Caco-2 (cell line): ENCODE data around the gene ADK. TPM values are rescaled to one million over a fixed set of nuclear protein-coding genes. Genes with fewer than 3 reads are reported as not detected.

Experiments used
- BruUV-seq: library from RNA; stranded (reverse); fragments of 400-500 nt; replicated peaks from 2 replicates; lab custom pipeline; 2021; lab: Mats Ljungman, UMichigan
- CTCF ChIA-PET: fragments of 300-600 bp; sonication (Branson Sonifier 250); formaldehyde crosslinking; loops from one replicate; lab custom pipeline; 2022; ENCODE audit warnings: antibody characterized with exemption; lab: Charles Lee
- POLR2A ChIA-PET: fragments of 300-600 bp; sonication (Branson Sonifier 250); formaldehyde crosslinking; loops from one replicate; lab custom pipeline; 2022; ENCODE audit warnings: antibody characterized with exemption; lab: Charles Lee
- DNase-seq, 2 experiments: peaks; one replicate each; pipeline versions ENCODE4 v3.0.0 to v3.0.0-alpha.2; 2020 to 2022
- H3K27me3 ChIP-seq: replicated peaks from 2 replicates; pipeline ENCODE4 v1.6.0; 2011; ENCODE audit warnings: low read length; ENCODE audit not compliant: control insufficient read depth, insufficient read depth
- H3K36me3 ChIP-seq: 2 replicates; pipeline ENCODE4 v1.5.1; 2011; ENCODE audit warnings: low read length; ENCODE audit not compliant: control insufficient read depth, insufficient read depth
- H3K4me1 ChIP-seq: fragments of 250-450 bp; sonication (Bioruptor Pico); 2 replicates; pipeline ENCODE4 v1.5.1; 2020; ENCODE audit warnings: mild to moderate bottlenecking
- H3K4me3 ChIP-seq: 2 replicates; pipeline ENCODE4 v1.5.1; 2011; ENCODE audit warnings: low read depth, mild to moderate bottlenecking, control low read depth, low read length
- H3K9me3 ChIP-seq: fragments of 250-450 bp; sonication (Bioruptor Pico); 2 replicates; pipeline ENCODE4 v1.5.1; 2020; ENCODE audit warnings: mild to moderate bottlenecking, moderate library complexity
- H3K27ac Mint-ChIP-seq: one replicate; pipeline ENCODE4 v1.8.0; 2022; ENCODE audit warnings: mixed read lengths; ENCODE audit not compliant: unreplicated experiment
- H3K27me3 Mint-ChIP-seq: one replicate; pipeline ENCODE4 v1.8.0; 2022; ENCODE audit warnings: mixed read lengths; ENCODE audit not compliant: insufficient read depth, unreplicated experiment
- H3K36me3 Mint-ChIP-seq: one replicate; pipeline ENCODE4 v1.8.0; 2022; ENCODE audit warnings: mild to moderate bottlenecking, mixed read lengths; ENCODE audit not compliant: insufficient read depth, unreplicated experiment
- H3K4me1 Mint-ChIP-seq: one replicate; pipeline ENCODE4 v1.8.0; 2022; ENCODE audit warnings: low read depth, mixed read lengths; ENCODE audit not compliant: unreplicated experiment
- H3K4me3 Mint-ChIP-seq: one replicate; pipeline ENCODE4 v1.8.0; 2022; ENCODE audit warnings: mild to moderate bottlenecking, moderate library complexity, mixed read lengths; ENCODE audit not compliant: unreplicated experiment
- H3K9me3 Mint-ChIP-seq: one replicate; pipeline ENCODE4 v1.8.0; 2022; ENCODE audit warnings: mixed read lengths; ENCODE audit not compliant: unreplicated experiment
- intact Hi-C: fragments of 100-400 bp; cut with micrococcal nuclease; formaldehyde crosslinking; loops from one replicate; pipeline ENCODE4 v1.10.0; 2022; ENCODE audit not compliant: unreplicated experiment
- total RNA-seq: library from RNA; stranded (reverse); gene quantifications from 2 replicates; pipeline ENCODE4 v1.2.3, GENCODE V29; 2022
- TF ChIP-seq, protein P1 (sequence below), 2 experiments: fragments of 200-600 bp in 1 of 2; IDR thresholded peaks; 1 replicate in 1 of 2; 2 replicates in 1 of 2; pipeline versions ENCODE4 v1.5.1 to v1.8.0; 2011 to 2022; ENCODE audit warnings: antibody characterized with exemption in 1 of 2, control low read depth in 1 of 2, inconsistent platforms in 1 of 2, low read depth in 1 of 2, low read length in 1 of 2, mild to moderate bottlenecking in 1 of 2, moderate library complexity in 1 of 2; ENCODE audit not compliant: insufficient read depth in 1 of 2, severe bottlenecking in 1 of 2, unreplicated experiment in 1 of 2

Gene ADK
- total RNA-seq, 1 experiment from 2014 or later: 105 TPM

GRCh38 chr10:74623786-74624185, 472.8 kb downstream of the ADK start:
- H3K9me3 Mint-ChIP-seq: peaks cover 10% of the 10 kb centered on the region
- ChIA-PET CTCF (no interaction called here), POLR2A (no interaction called here)
- TF ChIP-seq, protein P1, sequence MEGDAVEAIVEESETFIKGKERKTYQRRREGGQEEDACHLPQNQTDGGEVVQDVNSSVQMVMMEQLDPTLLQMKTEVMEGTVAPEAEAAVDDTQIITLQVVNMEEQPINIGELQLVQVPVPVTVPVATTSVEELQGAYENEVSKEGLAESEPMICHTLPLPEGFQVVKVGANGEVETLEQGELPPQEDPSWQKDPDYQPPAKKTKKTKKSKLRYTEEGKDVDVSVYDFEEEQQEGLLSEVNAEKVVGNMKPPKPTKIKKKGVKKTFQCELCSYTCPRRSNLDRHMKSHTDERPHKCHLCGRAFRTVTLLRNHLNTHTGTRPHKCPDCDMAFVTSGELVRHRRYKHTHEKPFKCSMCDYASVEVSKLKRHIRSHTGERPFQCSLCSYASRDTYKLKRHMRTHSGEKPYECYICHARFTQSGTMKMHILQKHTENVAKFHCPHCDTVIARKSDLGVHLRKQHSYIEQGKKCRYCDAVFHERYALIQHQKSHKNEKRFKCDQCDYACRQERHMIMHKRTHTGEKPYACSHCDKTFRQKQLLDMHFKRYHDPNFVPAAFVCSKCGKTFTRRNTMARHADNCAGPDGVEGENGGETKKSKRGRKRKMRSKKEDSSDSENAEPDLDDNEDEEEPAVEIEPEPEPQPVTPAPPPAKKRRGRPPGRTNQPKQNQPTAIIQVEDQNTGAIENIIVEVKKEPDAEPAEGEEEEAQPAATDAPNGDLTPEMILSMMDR (IDR thresholded peaks at IDR 0.05; ENCODE audit: insufficient read depth in 1 of 2, low read depth in 1 of 2, low read length in 1 of 2, severe bottlenecking in 1 of 2, unreplicated experiment in 1 of 2): no peak
- Histone ChIP-seq H3K27me3 (no peaks in the 10 kb centered on the region), H3K4me1 (no peaks in the 10 kb centered on the region), H3K9me3 (0 out of 2 replicates have a peak, but pooled peaks cover 5% of the 10 kb centered on the region), H3K36me3 (no peaks in the 10 kb centered on the region), H3K4me3 (no peak overlapping the region)
- BruUV-seq: no TSS peak
- no peak overlapping the region for H3K4me3 Mint-ChIP-seq
- no peaks in the 10 kb centered on the region for H3K27me3 Mint-ChIP-seq
- H3K36me3 Mint-ChIP-seq: no peaks in the 10 kb centered on the region
- no peak overlapping the region for H3K27ac Mint-ChIP-seq
- intact Hi-C loops: no loop called here
- H3K4me1 Mint-ChIP-seq: no peaks in the 10 kb centered on the region
- no peak for DNase-seq

GRCh38 chr10:74624501-74624900, 473.5 kb downstream of the ADK start:
- TF ChIP-seq, protein P1 (IDR thresholded peaks at IDR 0.05; ENCODE audit: insufficient read depth in 1 of 2, low read depth in 1 of 2, low read length in 1 of 2, severe bottlenecking in 1 of 2, unreplicated experiment in 1 of 2): no peak
- Mint-ChIP-seq H3K27me3 (no peaks in the 10 kb centered on the region), H3K36me3 (no peaks in the 10 kb centered on the region), H3K9me3 (peaks cover 10% of the 10 kb centered on the region), H3K4me3 (no peak overlapping the region), H3K4me1 (no peaks in the 10 kb centered on the region), H3K27ac (no peak overlapping the region)
- Histone ChIP-seq H3K27me3 (no peaks in the 10 kb centered on the region), H3K9me3 (0 out of 2 replicates have a peak, but pooled peaks cover 5% of the 10 kb centered on the region), H3K4me1 (no peaks in the 10 kb centered on the region), H3K4me3 (no peak overlapping the region), H3K36me3 (no peaks in the 10 kb centered on the region)
- no peak for DNase-seq
- CTCF ChIA-PET: no interaction called here
- intact Hi-C loops: no loop called here
- POLR2A ChIA-PET: no interaction called here
- no TSS peak for BruUV-seq

DNA sequence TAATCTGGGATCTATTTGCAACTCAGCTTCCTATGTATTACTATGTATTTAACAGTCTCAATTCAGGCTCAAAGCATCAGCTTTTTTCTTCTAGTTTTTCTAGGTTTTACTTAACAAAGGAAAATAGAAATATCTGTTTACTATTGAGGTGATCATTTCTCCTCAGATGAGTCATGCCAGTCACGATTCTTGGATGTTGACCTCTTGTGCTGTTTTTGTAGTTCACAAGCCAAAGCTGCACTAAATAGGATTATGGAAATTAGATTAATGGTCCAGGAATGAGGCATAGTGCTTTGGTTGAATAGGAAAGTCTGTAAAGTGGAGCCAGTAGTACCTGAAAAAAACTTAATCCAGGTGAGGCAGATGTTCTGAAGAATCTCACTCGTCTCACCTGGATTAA, 477.1 kb downstream of the ADK start:
- ChIA-PET POLR2A (no interaction called here), CTCF (interaction anchor here (0.6 kb wide), 1 partner anchor 158 kb away, joined by 5 read pairs; no protein-coding TSS in a partner anchor)
- Mint-ChIP-seq H3K4me3 (no peak overlapping the region), H3K36me3 (no peaks in the 10 kb centered on the region), H3K9me3 (no peaks in the 10 kb centered on the region), H3K27ac (no peak overlapping the region), H3K4me1 (no peaks in the 10 kb centered on the region), H3K27me3 (no peaks in the 10 kb centered on the region)
- Histone ChIP-seq H3K36me3 (no peaks in the 10 kb centered on the region), H3K27me3 (no peaks in the 10 kb centered on the region), H3K4me1 (no peaks in the 10 kb centered on the region), H3K4me3 (no peak overlapping the region), H3K9me3 (0 out of 2 replicates have a peak, but pooled peaks cover 5% of the 10 kb centered on the region)
- intact Hi-C loops: no loop called here
- DNase-seq: no peak
- BruUV-seq: no TSS peak
- TF ChIP-seq, protein P1 (IDR thresholded peaks at IDR 0.05; ENCODE audit: insufficient read depth in 1 of 2, low read depth in 1 of 2, low read length in 1 of 2, severe bottlenecking in 1 of 2, unreplicated experiment in 1 of 2): no peak
